ENCODE results near the gene SEMA3C.

Gene SEMA3C

GRCh38 chr7:80882213-80882801 is 36.5 kb downstream of the SEMA3C start:
- no peak for TF ChIP-seq CTCF (IDR thresholded peaks at IDR 0.05; ENCODE audit: low read depth, low read length, missing control alignments)
- H3K27me3 ChIP-seq (replicated peaks): no peaks in the 10 kb centered on the region
- no peak for DNase-seq
- H3K4me3 ChIP-seq (ENCODE audit: low read depth, low read length): no peak overlapping the region
- no peaks in the 10 kb centered on the region for H3K36me3 ChIP-seq (replicated peaks)
- in situ Hi-C loops (cut with HindIII; ENCODE audit: low pct_ligation_motif_present, low sequenced_read_pairs): no loop called here
- H3K27ac ChIP-seq: peak overlapping the region; percentile 86

- no peak overlapping the region for H3K4me3 ChIP-seq (ENCODE audit: low read depth, low read length)
- H3K27ac ChIP-seq: no peak overlapping the region
- no peaks in the 10 kb centered on the region for H3K27me3 ChIP-seq (replicated peaks)
- no peak for TF ChIP-seq CTCF (IDR thresholded peaks at IDR 0.05; ENCODE audit: low read depth, low read length, missing control alignments)
- no peak for DNase-seq
- H3K36me3 ChIP-seq (replicated peaks): no peaks in the 10 kb centered on the region
- in situ Hi-C loops (cut with HindIII; ENCODE audit: low pct_ligation_motif_present, low sequenced_read_pairs): no loop called here
Measured at GRCh38 chr7:80881351-80881900, 37.4 kb downstream of the SEMA3C start.

GRCh38 chr7:80879849-80880248 is 39.0 kb downstream of the SEMA3C start:
- TF ChIP-seq CTCF (IDR thresholded peaks at IDR 0.05; ENCODE audit: low read depth, low read length, missing control alignments): no peak
- DNase-seq: no peak
- H3K27ac ChIP-seq: no peak overlapping the region
- H3K36me3 ChIP-seq (replicated peaks): no peaks in the 10 kb centered on the region
- no peaks in the 10 kb centered on the region for H3K27me3 ChIP-seq (replicated peaks)
- no peak overlapping the region for H3K4me3 ChIP-seq (ENCODE audit: low read depth, low read length)
- in situ Hi-C loops (cut with HindIII; ENCODE audit: low pct_ligation_motif_present, low sequenced_read_pairs): no loop called here

- no peak for DNase-seq
- Histone ChIP-seq H3K27me3 (replicated peaks) (no peaks in the 10 kb centered on the region), H3K27ac (no peak overlapping the region), H3K4me3 (ENCODE audit: low read depth, low read length) (no peak overlapping the region), H3K36me3 (replicated peaks) (peaks cover 4% of the 10 kb centered on the region)
- in situ Hi-C loops (cut with HindIII; ENCODE audit: low pct_ligation_motif_present, low sequenced_read_pairs): no loop called here
- TF ChIP-seq CTCF (IDR thresholded peaks at IDR 0.05; ENCODE audit: low read depth, low read length, missing control alignments): no peak
Measured at GRCh38 chr7:80876894-80877414, 41.9 kb downstream of the SEMA3C start.

- TF ChIP-seq CTCF (IDR thresholded peaks at IDR 0.05; ENCODE audit: low read depth, low read length, missing control alignments): no peak
- DNase-seq: no peak
- no peak overlapping the region for H3K27ac ChIP-seq
- in situ Hi-C loops (cut with HindIII; ENCODE audit: low pct_ligation_motif_present, low sequenced_read_pairs): no loop called here
- H3K27me3 ChIP-seq (replicated peaks): no peaks in the 10 kb centered on the region
- peaks cover 4% of the 10 kb centered on the region for H3K36me3 ChIP-seq (replicated peaks)
- H3K4me3 ChIP-seq (ENCODE audit: low read depth, low read length): no peak overlapping the region
Measured at GRCh38 chr7:80875537-80876120, 43.2 kb downstream of the SEMA3C start.
